NCI-H2227 (cell line): Measurements from ENCODE around the gene ARHGEF28.

ENCODE experiments used
- DNase-seq: peaks from one replicate; lab custom pipeline; 2025; ENCODE audit not compliant: unreplicated experiment; lab: John Stamatoyannopoulos, UW

The ARHGEF28 gene

DNA sequence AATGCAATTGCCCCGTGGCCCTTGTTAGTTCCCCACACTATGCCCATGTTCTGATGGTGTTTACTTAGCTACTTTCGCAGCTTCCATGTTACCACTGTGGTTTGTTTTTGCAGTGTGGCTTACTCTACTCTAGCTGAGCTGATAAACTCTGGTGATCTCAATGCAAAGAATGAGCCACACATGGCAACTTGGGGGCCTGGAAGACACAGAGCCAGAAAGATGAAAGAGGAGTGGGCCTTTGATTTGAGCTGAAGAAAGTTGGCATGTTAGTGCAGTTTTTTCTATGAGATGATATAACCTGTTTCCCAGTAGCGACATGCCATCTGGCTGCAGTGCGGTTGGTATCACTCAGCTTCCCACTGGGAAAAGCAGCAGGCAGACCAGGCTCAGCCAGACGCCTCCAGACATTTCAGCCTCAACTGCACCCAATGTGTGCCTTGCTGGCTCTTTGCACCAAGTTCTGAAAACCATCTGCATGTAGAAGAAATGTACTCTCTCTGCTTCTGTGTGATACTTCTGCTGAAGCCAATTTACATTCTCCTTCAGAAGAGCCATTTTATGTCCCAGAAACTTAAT lies 329.4 kb downstream of the ARHGEF28 start:
- no peak for DNase-seq

DNA sequence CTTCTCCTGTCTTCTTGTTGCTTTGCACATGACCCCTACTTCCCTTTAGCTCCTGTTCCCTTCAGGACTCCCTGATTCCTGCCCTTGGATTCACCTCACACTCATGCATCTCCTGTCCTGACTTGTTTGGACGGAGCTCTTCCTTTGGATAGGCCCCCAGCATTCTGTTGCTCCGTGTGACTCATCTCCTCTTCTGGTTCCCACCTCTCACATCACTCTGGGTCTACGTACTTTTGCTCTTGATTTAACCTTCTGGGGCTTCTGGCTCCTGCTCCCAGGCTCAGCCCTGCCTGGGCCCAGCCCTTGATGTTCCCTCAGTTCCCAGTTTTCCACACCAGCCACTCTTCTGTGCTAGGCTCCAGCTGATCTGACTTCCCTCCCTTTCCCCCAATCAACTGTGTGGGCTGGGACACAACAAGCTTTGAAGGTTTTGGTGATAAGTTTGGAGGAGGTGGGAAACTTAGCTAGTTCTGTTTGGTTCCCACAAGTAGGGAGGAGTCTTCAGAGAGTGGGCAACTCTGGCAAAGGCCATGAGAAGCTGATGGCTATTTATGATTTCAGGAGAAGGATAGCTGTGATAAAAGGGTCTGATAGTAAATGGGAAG lies 331.5 kb downstream of the ARHGEF28 start:
- DNase-seq = no peak

DNA sequence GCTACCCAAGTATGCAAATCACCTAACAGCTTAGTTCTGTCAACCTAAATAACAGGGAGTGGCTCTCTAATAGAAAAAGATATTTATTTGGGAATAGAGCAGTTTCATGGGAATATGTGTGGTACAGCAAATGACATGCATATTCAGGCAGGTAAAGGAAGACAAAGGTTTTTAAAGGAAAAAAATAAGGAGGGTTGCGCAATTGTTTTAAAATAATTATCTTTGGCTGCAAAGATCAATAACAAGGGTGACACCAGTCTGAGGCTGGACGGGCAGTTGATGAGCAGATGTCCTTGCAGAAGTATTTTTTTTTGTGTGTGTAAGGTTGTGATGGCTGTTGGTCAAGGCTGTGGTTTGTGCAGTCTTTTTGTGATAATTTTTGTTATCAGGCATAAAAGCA lies 332.0 kb downstream of the ARHGEF28 start:
- no peak for DNase-seq

DNA sequence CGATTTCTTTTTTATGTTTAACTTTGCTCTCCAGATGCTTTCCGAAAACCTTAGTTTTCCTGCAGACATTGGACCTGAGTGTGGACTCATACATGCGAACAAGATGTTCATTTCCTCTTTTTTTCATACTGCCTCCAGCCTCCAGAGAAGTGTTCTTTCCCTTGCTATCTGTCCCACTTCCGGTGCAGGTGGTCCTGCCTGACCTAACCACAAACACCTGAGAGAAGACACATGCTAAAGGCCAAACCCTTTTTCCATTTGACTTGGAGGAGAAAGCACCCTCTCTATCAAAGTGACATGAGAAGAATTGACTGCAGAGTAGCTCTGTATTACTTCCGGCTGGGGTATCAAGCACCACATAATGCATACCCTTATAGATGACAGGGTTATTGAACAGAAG lies 334.0 kb downstream of the ARHGEF28 start:
- DNase-seq = no peak

DNA sequence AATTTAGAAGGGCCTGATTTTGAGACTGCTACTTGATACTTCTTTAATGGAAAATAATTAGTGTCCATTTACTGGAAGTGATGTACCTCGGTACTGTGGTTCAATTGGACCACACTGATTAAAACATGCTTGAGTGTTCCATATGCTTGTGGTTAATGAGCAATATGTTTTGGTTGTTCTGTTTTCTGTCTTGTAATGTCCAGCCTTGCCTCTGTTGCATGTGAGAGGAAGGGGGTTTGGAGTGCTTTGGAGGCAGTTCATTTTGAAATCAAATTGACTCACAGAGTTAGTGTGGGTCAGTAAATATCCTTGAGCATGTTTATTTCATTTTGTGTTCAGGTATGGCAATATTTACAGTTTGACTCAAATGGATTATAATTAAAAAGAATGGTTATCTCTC lies 334.4 kb downstream of the ARHGEF28 start:
- DNase-seq = no peak

DNA sequence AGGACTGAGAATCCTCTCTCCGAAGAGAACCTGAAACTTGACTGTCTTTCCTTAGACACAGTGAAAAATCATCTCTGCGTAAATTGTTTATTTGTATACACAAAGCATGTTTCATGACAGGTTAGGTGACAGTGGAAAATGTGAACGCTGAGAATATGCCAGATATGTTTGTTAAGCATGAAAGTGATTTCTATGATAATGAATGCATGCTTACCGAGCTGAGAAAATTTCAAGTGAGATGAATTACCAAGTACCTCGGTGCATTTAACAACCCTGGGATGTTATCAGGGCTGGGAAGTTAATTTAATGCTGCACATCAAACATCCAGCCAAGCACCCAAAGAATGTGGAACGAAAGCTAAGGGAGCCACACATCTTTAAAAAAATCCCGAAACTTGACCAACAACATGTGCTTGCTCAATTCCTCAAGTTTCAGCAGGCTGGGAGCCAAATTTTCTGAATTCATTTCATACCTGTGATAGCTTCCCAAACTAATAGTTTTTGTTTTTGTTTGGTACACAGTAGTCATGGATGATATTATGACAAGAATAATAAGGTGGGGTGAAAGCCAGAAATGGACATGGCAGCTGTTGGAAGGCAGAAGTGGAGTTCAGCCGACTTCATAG lies 336.9 kb downstream of the ARHGEF28 start:
- no peak for DNase-seq

DNA sequence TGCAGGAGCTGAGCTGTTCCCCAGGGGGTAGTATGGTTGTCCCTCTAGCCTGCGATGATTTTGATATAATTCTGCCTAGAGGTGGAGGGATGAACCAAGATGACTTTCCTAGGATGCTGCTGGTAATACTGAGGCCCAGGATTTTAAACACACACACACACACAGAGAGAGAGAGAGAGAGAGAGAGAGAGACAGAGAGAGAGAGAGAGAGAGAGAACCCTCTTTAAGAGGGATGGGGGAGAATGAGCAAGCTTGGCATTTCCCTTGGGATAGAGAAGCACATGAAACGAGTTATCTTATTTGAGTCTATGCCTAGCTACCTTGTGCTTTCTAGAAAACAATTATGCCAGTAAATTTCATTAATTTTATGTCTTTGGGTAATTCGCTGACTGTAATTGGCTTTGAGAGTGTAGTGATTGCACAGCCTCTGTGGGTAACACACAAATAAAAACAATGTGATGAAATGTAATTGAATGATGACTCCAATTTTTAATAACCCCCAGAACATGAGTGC lies 338.4 kb downstream of the ARHGEF28 start:
- no peak for DNase-seq

DNA sequence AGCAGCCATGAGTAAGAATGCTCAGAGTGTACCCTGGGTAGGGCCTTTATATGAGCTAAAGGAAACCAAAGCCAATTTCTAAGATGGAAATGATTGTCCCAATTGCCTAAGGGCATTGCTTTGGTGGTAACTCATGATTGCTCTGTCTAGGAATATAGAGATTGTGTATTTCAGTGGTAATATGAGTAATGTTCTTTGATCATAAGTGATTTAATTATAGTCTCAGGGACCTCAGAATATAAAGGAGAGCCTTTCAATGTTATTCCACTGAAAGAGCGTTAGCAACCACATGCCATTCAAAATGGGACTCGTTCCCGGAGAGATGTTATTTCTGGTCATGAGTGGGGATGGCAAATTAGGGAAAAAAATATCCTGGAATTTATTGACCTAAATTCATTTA lies 340.5 kb downstream of the ARHGEF28 start:
- DNase-seq = no peak

DNA sequence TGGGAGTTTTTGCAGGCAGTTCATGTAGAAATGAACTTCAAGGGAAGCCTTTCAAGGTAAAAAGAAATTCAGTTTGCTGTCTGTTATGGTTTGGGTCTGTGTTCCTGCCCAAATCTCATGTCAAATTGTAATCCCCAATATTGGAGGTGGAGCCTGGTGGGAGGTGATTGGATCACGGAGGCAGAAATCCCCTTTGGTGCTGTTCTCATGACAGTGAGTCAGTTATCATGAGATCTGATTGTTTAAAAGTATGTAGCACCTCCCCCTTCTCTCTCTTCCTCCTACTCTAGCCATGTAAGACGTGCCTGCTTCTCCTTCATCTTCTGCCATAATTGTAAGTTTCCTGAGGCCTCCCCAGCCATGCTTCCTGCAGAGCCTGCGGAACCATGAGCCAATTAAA lies 341.4 kb downstream of the ARHGEF28 start:
- DNase-seq = no peak

DNA sequence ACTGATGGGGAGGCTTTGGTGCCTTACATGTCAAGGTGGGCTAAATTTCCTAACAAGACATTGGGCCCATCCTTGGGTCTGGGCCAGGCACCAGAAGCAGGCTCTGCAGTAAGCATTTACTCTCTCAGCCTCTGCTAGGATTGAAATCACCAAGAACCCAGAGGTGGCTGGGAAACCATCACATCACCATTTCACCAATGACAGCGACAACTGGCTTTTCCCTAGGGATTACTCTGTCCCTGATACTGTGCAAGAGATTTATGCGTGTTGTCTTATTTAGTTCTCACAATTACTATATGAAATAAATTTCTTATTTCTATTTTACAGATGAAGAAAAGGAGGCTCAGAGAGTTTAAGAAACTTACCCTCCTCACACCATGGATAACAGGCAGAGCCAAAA lies 342.2 kb downstream of the ARHGEF28 start:
- no peak for DNase-seq

DNA sequence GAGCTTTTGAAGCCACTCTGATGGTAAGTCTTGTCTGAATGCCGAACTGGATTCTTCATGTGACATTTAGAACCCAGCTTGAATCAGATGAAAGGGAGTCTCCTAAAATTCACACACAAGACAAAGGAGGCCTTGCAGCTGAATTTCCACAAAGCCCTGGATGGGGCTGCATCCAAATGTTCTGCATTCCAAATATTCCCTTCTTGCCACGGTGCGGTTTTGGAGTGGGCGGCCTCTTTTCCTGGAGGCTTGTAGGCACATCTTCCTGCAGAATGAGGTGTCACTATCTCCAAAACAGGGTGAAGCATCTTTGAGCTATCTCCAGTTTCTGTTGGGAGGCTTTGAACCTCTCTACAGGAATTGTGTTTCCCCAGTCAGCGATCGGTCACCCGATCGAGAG lies 342.7 kb downstream of the ARHGEF28 start:
- DNase-seq = no peak

DNA sequence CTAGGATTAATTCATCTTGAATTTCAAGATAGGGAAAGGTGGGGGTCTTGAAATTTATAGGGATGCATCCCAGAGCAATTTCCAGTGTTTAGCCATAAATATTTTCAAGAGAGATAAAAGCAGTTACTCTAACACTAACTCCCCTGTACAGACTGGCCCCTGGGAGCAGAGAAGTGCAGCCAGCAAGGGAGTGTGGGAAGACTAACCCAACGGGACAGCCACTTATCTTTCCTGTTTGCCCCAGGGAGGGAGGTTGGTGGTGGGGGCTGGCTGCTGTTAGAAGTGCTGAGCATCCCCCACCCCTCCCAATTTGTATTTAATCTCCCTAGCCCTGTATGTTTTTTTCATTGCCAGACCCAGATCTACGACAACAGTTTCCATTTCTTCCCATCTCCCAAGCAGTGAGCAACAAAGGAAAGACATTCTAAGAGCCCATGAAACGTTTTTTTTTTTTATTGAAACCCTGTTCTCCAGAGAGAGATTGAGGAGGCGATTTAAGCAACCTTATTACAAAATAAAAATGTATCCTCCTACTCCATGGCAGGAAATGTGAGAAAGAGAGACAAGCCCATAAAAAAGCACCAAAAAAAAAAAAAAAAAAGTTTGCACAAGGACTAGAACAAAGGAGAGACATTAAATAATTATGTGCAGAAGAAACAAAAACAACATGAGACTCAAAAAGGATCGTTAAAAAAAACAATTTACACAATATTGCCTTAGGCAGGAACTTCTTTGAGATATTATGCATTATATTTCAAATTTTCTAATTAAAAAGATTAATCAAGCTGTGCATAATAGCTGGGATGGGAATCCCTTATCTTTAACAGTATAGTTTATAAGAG lies 343.4 kb downstream of the ARHGEF28 start:
- DNase-seq = no peak

DNA sequence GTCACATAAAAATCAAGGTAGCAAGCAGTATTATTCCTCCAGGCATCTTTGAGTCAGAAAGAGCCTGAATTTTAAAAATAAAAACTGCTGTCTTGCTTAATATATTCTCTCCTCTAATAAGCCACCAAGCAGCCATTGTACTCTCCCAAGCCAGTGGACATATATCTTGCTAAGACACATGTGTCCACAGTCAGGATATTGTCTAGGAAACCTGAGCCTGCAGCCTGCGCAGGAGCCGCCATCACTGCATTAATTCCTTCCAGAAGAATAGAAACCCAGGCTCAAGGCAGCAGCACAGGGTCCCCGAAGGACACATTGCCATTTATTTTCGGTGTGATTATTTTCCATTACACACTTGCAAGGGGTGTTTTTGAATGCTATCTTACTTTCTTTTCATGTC lies 345.3 kb downstream of the ARHGEF28 start:
- no peak for DNase-seq

DNA sequence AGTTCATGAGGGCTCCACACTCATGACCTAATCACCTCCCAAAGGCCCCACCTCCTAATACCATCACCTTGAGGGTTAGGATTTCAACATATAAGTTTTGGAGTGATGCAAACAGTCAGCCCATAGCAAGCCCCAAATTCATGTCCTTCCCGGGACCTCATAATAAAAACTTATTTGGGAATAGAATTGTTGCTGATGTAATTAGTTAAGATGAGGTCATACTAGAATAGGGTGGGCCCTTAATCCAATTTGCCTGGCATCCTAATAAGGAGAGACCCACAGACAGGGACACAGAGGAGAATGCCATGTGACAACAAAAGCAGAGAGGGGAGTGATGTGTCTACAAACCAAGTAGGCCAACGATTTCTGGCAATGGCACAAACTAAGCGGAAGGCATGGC lies 347.1 kb downstream of the ARHGEF28 start:
- no peak for DNase-seq

DNA sequence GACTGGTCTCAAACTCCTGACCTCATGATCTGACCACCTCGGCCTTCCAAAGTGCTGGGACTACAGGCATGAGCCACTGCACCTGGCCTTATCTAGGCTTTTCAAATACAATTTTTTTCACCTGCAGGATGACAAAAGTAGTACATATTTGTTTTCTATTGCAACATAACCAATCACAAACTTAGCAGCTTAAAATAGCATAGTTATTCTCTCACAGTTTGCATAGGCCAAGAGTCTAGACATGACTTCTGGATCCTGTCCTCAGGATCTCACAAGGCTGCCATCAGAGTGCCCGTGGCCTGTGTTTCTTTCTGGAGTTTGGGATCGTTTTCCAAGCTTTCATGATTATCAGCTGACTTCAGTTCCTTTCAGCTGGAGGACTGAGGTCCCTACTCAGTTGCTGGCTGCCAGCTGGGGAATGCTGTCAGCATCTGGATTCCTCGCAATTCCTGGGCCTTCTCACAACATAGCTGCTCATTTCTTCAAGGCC lies 348.9 kb downstream of the ARHGEF28 start:
- no peak for DNase-seq

DNA sequence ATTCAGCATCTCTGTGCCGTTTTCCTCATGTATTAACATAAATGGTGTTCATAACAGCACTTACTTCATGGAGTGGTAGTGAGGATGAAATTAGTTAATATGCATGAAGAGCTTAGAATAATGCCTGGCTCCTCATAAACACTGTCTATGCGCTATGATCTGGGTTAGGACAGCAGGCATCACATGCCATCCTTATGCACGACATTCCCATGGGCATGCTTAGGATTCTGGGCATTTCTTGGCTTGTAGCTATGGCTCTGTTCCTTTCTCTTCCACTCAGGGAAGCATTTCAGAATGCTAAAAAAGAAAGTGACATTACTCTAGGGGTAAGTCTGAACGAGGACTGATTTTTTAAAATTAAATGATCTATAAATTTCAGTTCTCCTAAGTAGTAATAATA lies 349.8 kb downstream of the ARHGEF28 start:
- no peak for DNase-seq

DNA sequence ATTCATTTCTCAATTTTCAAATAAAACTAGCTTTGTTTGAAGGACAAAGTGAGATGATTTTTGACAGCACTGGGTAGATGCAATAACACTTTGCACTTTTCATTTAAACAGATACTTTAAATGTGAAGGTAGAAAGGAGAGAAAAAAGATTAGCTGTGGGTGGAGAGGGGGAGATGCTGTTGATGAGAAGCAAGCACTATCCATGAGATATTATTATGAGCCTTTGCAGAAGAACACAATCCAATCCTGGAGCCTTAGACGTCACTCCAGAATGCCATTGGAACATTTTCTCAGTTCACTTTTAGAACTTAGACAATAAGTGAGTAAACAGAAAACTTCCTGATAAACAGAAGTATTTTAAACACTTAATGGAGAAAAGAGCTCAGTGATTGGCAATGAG lies 351.1 kb downstream of the ARHGEF28 start:
- DNase-seq = no peak

DNA sequence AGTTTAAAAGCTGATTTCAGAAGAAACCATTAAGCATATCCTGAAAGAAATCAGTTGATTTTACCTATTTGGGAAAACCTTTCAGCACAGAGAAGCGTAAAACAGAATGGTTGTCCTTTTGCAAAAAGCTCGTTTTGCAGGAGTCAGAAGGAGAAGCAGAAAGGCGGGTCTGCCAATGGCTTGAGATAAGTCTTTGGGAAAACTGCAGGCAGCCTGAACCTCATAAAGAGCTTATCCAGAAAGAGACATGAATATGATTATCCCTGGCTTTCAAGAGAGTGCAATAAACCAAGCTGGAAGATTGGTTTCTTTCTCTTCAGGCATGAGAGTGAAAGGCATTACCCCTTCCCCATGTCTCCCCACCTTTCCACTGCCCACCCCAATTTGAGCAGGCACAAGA lies 353.3 kb downstream of the ARHGEF28 start:
- no peak for DNase-seq

DNA sequence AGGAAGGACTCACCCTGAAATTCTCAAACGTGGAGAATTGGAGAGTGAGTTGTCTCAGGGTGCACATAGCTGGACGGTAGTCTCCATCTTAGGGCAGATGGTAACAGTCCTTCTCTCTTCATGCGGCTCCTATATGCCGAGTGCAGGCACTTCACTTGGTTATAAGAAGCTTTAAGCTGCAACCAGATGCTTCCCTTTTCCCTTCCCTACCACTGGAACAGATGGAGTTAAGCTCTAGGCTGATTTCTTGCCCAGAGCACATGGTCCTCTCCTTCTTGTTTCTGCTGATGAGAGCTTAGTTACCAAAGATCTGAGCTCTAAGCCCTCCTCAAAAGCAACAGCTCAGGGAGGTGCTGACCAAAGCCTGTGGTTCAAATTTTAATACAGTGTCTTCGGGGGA lies 355.7 kb downstream of the ARHGEF28 start:
- DNase-seq = no peak

DNA sequence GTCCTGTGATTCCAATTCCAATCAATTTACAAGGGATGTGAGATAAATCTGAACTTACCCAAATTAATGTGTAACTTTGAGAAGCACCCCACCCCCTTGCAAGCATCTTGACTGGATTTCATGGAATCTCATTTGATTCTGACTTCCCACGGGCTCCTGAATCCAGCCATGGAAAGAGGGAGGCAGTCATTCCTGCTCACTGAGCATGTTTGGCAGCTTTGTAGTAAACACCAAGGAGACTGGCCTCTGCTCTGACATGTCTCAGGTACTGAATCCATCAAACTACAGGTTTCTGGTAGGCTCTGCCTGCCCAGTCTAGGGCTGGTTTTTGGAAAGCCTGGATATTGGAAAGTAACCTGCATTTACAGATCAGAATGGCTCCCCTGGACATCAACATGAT lies 357.6 kb downstream of the ARHGEF28 start:
- DNase-seq = no peak

DNA sequence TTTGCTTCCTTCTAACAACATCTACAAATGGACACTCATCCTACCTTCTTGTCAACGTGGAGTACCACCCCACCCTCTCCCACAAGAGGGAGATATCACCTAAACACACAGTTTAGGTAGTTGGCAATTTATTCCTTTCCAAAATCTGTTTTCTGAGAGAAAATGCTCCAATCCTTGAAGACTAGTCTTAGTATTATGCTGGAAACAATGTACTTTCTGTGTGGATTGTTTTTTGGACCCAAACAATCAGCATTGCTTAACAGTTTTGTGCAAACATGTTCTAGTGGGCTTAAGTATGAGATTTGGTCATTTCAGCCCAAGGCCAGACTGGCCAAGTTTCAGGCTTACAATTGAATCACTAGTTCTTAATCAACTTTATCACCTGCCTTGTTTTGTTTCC lies 359.1 kb downstream of the ARHGEF28 start:
- no peak for DNase-seq

DNA sequence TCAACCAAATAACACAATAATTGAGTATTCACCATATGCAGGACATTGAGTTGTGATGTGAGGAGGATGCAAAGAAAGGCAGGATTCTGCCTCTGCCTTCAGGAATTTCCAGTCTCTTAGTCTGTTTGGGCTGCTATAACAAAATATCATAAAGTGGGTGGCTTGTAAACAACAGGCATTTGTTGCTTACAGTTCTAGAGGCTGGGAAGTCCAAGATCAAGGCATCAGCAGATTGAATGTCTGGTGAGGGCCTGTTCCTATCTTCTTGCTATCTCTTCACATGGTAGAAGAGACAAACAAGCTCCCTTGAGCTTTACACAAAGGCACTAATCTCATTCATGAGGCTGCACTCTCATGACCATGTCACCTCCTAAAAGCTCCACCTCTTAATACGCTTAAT lies 360.7 kb downstream of the ARHGEF28 start:
- DNase-seq = no peak
